NCI-H187 treated with DMSO at 0.1 percent for 48 hours (cell line): ENCODE results near the gene HDAC8.

Source experiments
- DNase-seq: peaks from one replicate; lab custom pipeline; 2025; lab: John Stamatoyannopoulos, UW

HDAC8 gene

GRCh38 chrX:72316408-72317110 lies 256.1 kb downstream of the HDAC8 start:
- no peak for DNase-seq

DNA sequence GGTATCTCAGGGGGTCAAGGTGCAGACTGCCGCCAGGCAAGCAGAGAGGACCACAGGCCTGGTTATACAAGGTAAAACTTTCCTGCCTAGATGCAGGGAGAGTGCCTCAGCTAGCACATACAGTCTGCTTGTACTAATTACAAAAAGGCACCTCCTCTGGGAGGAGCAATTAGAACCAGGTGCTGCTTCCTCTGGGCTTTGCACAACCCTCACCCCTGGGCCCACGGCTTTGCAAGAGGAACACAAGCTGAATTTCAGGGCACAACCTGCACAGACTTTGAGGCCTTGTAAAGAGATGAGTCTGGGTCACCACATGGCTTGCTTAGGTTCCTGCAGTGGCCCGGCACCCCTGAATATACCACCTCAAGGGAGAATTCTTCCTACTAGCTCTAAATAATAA lies 257.8 kb downstream of the HDAC8 start:
- DNase-seq = no peak

DNA sequence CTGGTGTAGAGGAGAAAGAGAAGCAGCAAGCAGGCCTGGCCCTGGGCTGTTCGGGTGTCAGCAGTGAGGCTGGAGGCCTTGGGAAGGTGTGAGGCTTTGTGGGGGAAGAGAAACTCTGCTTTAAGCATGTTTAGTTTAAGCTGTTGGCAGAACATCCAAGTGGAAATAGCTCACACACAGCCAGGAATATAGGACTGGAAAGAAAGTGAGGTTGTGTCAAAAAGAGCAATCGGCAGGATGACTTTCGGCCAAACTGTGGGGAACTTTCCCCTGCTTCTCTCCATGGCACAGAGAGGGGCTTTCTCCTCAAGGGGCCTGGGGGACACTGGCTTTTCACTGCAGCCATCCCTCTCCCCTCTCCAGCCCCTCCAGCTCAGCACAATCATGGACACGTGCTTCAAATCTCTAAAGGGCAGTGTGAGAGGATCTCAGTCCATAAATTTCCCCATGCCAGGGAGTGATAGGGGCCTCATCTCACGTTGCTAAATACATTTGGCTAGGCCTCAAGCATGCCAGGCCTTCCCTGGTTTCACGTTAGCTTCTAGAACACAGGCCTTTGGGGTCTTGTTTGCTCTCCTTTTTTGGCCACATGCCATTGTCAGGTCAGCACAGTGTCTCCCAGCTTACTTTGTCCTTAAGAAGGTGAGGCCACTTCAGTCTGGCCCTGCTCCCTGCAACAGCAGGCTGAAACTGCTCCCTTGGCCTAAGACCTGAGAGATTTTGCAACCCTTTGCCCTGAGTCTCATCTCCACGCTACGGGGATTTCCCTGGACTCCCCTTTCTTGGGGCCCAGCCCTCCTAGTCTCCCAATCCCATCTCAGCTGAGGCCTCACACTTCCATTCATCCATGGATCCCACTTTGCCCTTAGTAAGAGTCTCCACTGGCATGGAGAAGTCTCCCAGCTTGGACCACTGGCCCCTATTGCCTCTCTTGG lies 258.7 kb downstream of the HDAC8 start:
- DNase-seq = no peak

DNA sequence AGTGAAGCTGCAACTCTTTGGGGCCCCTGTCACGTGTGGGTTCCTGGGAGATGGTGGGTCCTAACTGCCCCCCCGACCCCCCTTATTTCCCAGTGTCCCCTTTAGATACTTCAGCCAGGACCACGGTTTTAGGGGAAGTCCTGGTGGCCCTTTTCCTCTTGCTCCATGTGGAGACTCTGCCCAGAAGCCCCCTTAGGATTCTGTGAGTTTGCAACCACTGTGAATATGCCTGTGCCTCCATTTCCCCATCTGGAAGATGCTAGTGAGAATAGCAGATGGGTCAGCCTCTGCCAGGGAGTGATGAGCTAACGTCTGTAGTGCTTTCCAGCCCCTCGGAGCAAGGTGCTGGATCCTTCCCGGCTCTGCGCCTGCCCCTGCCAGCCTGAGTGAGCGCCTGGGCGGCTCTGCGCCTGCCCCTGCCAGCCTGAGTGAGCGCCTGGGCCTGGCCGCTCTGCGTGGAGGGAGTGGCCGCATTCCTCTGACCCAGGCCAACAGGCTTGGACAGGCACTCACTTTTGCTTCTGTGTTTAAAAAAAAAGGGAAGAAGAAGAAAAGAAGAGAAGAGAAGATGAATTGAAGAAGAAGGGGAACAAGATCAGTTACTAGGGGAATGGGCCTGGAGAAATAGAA lies 260.2 kb downstream of the HDAC8 start:
- DNase-seq = no peak

GRCh38 chrX:72309297-72310071 lies 263.2 kb downstream of the HDAC8 start:
- DNase-seq = no peak

DNA sequence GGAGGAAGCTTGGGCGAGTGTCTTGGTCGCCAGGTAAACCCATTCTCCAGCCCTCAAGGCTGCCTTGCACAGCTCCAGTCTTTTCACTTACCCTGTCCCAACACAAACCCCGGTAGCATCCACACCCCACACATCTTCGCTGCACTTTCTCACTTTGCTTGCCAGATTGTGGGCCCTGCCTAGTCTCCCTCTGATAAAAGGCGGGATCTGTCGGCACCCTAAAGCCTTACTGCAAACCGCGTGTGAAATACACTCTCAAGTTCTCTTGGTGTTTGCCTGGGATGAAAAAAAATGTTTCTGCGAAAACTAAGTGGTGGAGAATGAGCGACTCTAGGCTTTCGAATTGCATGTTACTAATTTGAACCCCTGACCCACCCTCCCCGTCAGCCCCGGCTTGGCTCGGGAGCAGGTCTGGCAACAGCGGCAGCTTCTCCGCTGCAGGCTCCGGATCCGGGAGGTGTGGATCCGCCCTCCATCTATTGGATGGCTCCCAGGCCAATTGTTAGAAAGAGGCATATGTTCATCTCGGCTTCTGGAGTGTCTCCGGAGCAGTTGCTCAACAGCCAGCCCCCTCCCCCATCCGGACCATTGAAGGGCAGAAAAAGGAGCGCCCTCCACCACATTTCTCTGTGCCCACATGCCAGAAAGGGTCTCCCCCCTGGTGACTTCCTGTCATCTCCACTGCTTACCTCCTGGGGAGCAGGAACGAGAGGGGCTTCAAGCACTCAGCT lies 263.9 kb downstream of the HDAC8 start:
- no peak for DNase-seq

DNA sequence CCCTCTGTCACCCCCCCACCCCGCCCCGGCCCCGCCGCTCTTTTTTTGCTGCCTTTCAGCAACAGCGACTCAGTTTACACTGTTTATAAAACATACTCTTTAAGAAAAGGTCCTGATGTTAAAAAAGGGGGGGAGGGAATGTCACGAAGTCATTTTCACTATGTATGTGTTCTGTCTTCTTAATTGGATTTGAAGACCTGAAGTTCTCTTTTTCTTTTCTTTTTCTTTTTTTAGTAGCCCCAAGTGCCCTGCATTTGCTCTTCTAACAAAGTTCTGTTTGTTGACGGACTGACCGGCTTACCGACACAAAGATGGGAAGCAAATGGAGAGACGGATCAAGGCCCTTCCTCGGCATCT lies 264.5 kb downstream of the HDAC8 start:
- no peak for DNase-seq

DNA sequence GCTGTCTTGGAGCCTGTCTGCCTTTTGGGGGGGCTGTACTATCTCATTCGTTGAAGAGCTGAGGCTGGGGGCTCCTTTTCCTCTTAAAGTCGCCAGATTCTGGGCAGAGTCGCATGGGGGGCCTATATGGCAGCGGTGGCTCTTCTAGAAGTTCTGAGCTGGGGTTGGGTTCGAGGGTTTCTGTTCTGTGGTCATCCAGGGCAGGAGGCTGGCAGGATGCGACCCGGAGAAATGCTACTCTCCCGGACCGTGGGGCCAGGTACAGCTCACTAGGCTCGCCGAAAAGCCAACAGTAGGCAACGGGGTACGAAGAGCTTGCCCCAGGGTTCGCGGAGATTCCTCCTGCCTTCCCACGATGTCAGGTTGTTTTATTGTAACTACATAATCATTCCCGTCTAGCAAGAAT lies 265.0 kb downstream of the HDAC8 start:
- DNase-seq = no peak

- DNase-seq = no peak
Measured at GRCh38 chrX:72306851-72307645, 265.6 kb downstream of the HDAC8 start.

DNA sequence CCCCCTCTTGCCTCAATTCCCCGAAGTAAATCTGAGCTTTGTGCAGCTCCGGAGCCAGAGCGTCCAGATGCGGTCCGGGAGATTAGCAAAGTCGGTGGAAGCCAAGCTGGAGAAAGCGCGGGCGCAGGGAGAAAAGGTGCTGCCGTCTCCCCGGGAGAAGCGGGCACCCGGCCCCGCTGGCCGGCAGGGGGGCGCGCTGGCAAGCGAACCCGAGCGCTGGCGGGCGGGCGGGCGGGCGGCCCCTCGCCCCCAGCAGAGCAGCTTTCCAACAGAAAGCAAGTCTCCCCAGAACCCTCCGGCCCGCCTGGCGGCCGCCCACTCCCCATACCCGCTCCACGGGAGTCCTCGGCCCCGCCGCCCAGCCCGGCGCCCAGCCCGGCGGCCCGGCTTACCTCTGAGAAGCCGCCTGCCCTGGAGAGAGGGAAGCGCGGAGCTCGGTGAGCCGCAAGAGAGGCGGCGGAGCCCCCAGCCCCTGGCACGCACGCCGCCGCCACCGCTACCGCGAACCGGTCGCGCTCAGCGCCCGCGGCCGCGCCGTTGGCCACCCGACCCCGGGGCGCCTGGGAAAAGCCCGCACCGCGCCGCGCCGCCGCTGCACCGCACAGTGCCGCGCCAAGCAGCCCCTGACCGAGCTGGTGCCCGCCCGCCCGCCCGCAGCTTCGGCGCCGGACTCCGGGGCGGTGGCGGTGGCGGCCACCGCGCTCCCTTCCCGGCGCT lies 266.4 kb downstream of the HDAC8 start:
- DNase-seq = no peak

DNA sequence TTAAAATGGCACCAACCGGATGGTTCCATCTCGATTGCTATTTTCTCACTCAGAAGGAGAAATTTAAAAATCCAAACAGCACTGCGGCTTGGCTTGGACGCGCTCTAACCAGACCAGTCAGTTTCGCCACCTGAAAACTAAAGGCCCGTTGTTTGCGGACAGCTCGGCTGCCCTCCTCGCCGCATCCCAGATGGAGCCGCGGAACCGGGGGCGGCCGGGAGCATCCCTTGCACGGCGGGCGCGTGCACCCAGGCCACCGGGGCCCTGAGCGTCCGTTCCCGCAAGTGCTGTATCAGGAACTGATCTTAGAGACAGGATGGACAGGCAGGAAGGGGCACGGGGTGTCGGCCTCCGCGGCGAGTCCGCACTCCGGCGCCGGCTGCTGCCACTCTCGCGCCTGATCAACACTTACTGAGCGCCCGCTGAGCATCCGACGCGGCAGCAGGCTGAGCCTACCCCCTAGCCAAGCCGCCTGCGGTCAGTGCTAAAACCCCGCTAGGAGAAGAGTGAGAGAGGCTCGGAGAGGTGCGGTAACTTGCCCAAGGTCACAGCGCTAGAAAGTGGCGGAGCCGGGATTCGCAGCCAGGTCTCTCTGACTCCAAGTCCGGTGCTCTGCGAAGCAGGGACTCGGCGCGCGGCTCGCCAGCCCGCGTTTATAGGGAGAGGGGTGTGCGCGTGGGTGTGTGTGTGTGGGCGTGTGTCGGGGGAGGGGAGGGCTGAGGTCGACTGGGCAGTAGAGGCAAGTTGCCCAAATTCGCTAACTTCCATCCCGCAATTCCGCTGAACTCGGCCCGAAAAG lies 267.2 kb downstream of the HDAC8 start, which contains the start of gene CITED1:
Gene CITED1, minus strand, starts transcription at position 629 of the 799 bp plus-strand sequence. CDS start 3,045 bp downstream, outside the sequence.
- no peak for DNase-seq

DNA sequence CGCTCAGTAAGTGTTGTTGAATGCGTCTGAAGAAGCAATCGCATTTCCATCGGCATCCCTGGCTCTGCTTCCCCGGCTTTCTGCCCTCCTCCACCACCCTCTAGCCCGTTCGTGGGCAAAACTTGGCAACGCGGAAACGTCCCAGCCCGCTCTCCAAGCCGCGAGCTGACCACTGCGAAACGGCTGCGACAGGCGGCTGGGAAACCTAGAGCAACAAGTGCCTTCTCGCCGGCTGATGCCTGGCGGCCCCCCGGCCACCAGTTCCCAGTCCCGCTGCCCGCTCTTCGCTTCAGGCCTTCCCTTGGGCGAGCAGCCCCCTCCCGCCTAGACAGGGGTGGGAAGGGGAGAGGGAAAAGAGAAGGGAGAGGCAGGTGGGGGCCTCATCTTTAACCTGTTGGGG lies 267.8 kb downstream of the HDAC8 start:
- no peak for DNase-seq

GRCh38 chrX:72301781-72302180 lies 270.9 kb downstream of the HDAC8 start:
- no peak for DNase-seq

- no peak for DNase-seq
Measured at GRCh38 chrX:72299891-72300630, 272.6 kb downstream of the HDAC8 start.

- DNase-seq = no peak
Measured at GRCh38 chrX:72297953-72298730, 274.5 kb downstream of the HDAC8 start.

- DNase-seq = no peak
Measured at GRCh38 chrX:72296991-72297390, 275.7 kb downstream of the HDAC8 start.

GRCh38 chrX:72295745-72296144 lies 276.9 kb downstream of the HDAC8 start:
- no peak for DNase-seq
